Urothelium cell line (cell line): ENCODE results near the gene DDA1.

Source experiments
- DNase-seq: peaks from one replicate; pipeline ENCODE4 v3.0.0; 2011; ENCODE audit warnings: low spot score, mixed read lengths
- FAIRE-seq: peaks from 2 replicates; lab custom pipeline; 2011; peaks lifted over from hg19 to GRCh38; lab: Jason Lieb, UNC

Gene DDA1

DNA sequence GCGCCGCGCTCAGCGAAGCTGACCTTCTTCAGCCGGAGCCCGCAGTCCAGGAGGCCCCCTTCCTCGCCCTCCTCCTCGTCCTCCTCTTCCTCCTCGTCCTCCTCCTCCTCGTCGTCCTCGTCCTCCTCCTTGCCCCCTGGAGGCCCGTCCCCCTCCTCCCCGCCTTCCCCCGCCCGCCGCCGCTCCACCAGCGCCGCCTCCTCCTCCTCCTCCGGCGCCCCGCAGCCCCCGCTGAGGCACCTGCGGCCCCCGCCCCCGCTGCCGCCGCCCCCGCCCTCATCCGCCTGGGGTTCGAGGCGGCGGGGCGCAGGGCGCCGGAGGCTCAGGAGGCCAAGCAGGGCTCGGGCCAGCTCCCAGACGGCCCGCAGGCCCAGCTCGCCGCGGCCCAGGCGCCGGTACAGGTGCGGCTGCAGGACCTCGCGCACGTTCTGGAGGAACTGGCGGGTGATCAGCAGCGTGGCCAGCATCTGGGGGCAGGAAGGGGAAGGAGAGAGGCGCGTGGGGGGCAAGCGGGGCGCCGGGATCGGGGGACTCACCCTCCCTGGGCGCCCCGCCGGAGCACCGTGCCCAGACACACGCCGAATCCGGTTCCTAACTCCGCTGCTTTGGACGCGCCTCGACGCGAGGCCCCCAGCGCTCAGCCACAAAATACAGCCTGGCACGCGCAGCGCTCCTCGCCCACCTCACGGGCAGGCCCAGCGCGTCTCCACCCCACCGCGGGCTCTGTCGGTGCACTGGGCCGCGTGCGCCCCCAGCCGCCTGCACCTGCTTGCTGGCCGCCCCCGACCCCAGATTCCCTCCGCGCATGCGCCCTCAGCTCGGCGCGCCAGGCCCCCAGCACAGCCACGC lies 19.4 kb downstream of the DDA1 start:
- FAIRE-seq (no peak), DNase-seq (no peak)

DNA sequence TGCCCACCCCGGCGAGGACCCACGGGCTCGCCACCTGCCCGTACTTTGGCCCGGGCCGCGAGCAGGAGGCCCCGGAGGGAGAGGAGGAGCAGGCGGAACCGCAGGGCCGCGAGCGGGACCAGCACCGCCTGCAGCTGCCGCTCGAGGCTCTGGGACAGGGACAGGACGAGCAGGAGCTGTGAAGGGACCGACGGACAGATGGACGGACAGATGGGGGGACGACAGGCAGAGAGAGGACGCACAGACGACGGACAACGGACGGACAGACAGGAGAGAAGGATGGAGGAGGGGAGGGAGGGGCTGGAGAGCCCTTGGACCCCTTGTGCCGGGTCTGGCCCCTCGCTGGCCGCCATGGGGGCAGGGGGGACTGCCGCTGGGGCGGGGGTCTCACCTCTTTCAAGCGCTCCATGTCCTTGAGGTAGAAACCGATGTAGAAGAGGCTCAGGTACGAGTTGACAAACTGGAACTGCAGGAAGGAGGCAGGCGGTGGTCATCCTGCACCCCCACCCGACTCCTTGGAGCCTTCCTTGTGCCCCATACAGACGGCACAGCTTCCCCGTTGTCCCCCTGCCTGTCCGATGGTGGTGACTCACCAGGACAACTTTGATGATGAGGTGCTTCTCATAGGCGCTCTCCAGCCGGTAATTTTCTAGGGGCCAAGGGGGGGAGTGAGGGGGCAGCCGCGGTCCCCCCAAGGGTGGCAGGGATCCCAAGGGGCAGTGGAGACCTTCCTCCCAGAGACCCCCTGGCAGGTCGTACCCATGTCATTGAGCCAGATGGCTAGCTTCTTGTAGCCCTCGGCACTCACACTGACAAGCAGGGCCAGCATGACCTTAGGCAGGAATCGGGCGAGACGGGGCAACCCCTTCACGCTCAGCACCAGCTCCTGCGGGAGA lies 20.3 kb downstream of the DDA1 start:
- DNase-seq = no peak
- no peak for FAIRE-seq

GRCh38 chr19:17330262-17331044 lies 21.1 kb downstream of the DDA1 start:
- FAIRE-seq (no peak), DNase-seq (no peak)

DNA sequence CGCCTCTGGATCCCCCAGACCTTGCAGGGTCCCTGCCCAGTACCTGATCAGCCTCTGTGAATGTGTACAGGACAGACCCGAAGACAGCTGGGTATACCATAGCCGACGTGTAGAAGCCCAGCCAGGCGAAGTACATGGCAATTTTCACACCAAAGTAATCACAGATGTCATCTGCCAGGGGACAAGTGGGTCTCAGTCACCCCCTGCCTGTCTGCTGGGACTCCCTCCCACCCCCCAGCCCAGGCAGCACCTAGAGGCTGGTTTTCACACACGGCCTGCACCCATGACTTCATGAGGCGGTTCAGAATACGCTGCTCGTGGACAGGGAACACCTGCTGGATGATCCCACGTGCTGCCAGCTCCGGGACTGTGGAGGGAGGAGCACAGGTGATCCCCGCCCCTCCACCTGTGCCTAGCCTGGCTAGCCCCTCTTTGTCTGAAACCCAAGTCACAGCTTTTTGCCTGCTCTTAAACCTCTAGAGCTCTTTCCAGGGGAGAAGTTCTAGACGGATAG lies 21.7 kb downstream of the DDA1 start:
- no peak for FAIRE-seq
- DNase-seq = no peak

- DNase-seq (no peak), FAIRE-seq (no peak)
Observed at GRCh38 chr19:17332360-17332676, 23.0 kb downstream of the DDA1 start.

- DNase-seq (no peak), FAIRE-seq (no peak)
Observed at GRCh38 chr19:17332677-17333581, 23.6 kb downstream of the DDA1 start.

DNA sequence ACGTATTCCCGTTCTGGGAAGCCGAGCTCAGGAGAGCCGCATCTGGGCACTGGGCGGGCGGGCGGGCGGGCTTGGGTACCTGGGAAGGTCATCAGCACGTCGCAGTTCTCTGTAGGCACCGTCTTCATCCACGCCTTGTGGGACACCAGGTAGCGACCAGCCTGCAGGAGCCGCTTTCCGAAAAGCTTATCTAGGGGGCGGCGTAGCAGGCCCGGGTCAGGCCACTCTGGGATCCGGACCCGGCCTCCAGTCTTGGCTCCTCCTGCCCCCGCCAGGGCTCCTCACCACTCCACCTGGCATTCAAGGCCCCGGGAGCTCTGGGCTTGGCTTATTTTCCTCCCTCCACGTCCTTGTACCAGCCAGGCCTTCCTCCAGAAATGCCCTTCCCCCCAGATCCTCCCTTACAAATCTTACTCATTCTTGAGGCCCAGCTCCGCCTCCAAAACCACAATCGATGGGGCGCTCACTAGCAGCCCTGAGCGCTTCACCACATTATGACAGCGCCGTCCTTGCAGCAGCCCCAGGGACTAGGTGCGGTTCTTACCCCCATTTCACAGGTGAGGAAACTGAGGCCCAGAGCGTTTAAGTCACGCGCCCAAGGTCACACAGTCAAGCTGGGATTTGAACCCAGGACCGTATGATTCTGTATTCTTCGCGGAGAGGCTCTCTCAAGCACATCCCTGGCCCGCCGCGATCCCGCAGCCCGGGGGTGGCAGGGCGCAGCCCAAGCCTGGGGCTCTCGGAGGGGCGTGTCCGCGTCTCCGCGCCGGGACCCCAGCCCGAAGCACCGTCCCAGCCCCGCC lies 24.4 kb downstream of the DDA1 start:
- FAIRE-seq (no peak), DNase-seq (peak; percentile 64)

- FAIRE-seq = peak; percentile 5
- DNase-seq = peak; percentile 83
Observed at GRCh38 chr19:17334414-17335409, 25.3 kb downstream of the DDA1 start, which contains the start of gene ANO8. Gene ANO8 (minus strand): TSS chr19:17334855. CDS start chr19:17334670, 185 bp downstream.

- FAIRE-seq = no peak
- DNase-seq = no peak
Observed at GRCh38 chr19:17335575-17335974, 26.2 kb downstream of the DDA1 start.

GRCh38 chr19:17336872-17337674 lies 27.7 kb downstream of the DDA1 start, which contains the start of gene GTPBP3:
Gene GTPBP3 (plus strand): TSS chr19:17337553. CDS start chr19:17337612, 59 bp downstream.
- DNase-seq = peak; percentile 91
- peak; percentile 78 for FAIRE-seq

DNA sequence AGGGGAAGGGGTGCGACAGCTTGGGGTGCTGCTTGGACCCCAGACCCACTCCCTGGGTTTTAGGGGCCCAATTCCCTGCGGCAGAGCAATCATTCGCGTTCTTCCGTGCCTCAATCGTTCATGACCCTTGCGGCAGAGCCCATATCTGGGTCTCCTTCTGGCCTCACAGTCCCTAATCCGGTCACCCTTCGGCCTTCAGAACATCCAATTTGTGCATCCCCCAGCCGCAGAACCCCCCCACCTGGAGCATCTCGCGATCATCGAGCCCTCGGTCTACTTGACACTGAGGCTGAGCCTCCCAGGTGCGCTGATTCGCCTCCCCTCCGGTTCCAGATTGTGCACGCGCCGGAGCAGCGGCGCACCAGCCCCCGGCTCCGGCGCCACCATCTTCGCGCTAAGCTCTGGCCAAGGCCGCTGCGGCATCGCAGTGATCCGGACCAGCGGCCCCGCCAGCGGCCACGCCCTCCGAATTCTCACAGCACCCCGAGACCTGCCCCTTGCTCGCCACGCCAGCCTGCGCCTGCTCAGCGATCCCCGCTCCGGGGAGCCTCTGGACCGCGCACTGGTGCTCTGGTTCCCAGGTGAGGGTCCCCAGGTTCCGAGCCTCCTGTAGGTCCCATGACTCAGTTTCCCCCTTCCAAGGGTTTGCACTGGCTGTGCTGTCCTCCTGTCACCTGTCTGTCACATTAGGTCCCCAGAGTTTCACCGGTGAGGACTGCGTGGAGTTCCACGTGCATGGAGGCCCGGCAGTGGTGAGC lies 28.5 kb downstream of the DDA1 start:
- DNase-seq (no peak), FAIRE-seq (no peak)

- DNase-seq (no peak), FAIRE-seq (no peak)
Observed at GRCh38 chr19:17338433-17339078, 29.2 kb downstream of the DDA1 start.

GRCh38 chr19:17339088-17339741 lies 29.9 kb downstream of the DDA1 start:
- FAIRE-seq (no peak), DNase-seq (no peak)

DNA sequence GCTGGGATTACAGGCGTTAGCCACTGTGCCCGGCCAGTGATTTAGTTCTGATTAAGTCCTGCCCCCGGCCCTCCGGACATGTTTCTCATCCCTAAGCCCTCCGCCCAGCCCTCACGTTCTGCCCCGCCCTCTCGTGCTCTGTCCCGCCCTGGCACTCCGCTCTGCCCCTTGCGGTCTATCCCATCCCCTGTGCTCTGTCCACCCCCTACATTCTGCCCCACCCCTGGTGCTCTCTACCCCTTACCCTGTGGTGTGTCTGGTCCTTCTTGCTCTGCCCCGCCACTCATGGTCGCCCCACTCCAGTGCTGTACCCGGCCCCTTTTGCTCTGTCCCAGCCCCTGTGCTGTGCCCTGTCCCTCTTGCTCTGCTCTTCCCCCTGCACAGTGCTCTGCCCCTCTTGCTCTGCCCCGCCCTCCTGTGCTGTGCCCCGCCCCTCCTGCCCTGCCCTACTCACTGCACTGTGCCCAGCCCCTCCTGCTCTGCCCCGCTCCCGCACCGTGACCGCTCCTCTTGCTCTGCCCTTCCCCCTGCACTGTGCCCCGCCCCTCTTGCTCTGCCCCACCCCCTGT lies 31.0 kb downstream of the DDA1 start:
- no peak for FAIRE-seq

DNA sequence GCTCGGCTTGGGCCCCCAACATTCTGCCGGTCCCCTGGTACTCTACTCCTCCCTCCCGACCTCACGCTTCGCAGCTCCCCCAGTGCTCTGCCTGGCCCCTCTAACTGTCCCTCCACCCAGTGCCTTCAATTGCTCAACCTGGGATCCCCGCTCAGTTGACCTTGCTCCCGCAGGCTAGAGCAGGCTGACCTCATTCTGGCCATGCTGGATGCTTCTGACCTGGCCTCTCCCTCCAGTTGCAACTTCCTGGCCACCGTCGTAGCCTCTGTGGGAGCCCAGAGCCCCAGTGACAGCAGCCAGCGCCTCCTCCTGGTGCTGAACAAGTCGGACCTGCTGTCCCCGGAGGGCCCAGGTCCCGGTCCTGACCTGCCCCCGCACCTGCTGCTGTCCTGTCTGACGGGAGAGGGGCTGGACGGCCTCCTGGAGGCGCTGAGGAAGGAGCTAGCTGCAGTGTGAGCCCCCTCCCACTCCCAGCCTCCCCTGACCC lies 31.6 kb downstream of the DDA1 start:
- DNase-seq = no peak
- FAIRE-seq = no peak

More for the DNA sequence above, 31.0 kb downstream of the DDA1 start:
- DNase-seq = no peak
